Activated naive CD4-positive, alpha-beta T cell treated with anti-CD3 and anti-CD28 coated beads, Interleukin-2, amount 10 ng/mL, durations not matched to agents 7 days and 5 days (primary cell): ENCODE results near the gene NEU4.
"Not testable (repeated sequence)": the region's sequence is repeated elsewhere in the genome, so short reads cannot be mapped to it uniquely, and the experiment has no call there.

Experiments used
- CTCF ChIA-PET: fragments of 350-600 bp; sonication (Branson Sonifier 250); formaldehyde crosslinking; loops from one replicate; lab custom pipeline; 2021; ENCODE audit warnings: antibody characterized with exemption; lab: Charles Lee
- DNase-seq: peaks from one replicate; pipeline ENCODE4 v3.0.0-alpha.2; 2020
- H3K27ac Mint-ChIP-seq: one replicate; pipeline ENCODE4 v1.8.0; 2021; ENCODE audit warnings: mild to moderate bottlenecking, moderate library complexity, mixed read lengths
- H3K27me3 Mint-ChIP-seq: one replicate; pipeline ENCODE4 v1.8.0; 2021; ENCODE audit warnings: mild to moderate bottlenecking, mixed read lengths
- H3K36me3 Mint-ChIP-seq: one replicate; pipeline ENCODE4 v1.8.0; 2021; ENCODE audit warnings: mixed read lengths
- H3K4me1 Mint-ChIP-seq: one replicate; pipeline ENCODE4 v1.8.0; 2021; ENCODE audit warnings: mixed read lengths
- H3K4me3 Mint-ChIP-seq: one replicate; pipeline ENCODE4 v1.8.0; 2021; ENCODE audit warnings: mild to moderate bottlenecking, moderate library complexity, mixed read lengths
- H3K9me3 Mint-ChIP-seq: one replicate; pipeline ENCODE4 v1.8.0; 2021; ENCODE audit warnings: mixed read lengths

Gene NEU4

GRCh38 chr2:241800198-241800903 is 8.6 kb upstream of the NEU4 start:
- H3K9me3 Mint-ChIP-seq, DNase-seq, H3K27ac Mint-ChIP-seq, H3K36me3 Mint-ChIP-seq, CTCF ChIA-PET, H3K4me3 Mint-ChIP-seq, H3K4me1 Mint-ChIP-seq: not testable (repeated sequence)
- H3K27me3 Mint-ChIP-seq: peaks cover 39% of the 10 kb centered on the region

DNA sequence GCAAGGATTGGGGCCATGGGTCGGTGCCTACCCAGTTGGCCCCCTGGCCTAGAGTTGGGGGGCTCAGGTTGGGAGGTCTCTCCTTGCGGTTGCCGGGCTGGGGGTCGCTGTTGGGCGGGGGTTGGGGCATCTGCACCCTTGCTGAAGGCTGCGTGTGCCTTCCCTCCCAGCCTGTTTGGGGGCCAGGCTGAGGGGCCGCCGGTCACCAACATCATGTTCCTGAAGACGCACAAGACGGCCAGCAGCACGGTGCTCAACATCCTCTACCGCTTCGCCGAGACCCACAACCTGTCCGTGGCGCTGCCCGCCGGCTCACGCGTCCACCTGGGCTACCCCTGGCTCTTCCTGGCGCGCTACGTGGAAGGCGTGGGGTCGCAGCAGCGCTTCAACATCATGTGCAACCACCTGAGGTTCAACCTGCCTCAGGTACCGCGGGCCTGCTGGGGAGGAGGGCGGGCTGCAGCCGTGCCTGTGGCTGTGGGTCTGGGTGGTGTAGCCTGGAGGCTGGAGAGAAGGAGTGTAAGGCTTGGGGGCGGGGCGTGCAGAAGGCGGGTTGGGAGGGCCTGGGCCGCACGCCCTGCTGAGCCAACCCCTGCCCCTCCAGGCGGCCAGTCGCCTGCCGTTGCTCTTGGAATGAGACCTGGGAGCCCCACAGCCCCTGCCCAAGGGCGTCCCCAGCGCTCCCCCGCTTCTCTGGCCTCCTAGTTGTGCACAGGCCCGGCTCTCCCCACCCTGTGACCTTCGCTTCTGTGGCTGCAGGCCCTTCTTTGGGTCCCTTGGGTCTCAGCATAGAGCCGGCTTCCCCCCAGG is 7.2 kb upstream of the NEU4 start:
- DNase-seq: no peak
- H3K9me3 Mint-ChIP-seq: no peaks in the 10 kb centered on the region
- H3K27ac Mint-ChIP-seq: no peak overlapping the region
- H3K36me3 Mint-ChIP-seq: no peaks in the 10 kb centered on the region
- CTCF ChIA-PET: no interaction called here
- no peak overlapping the region for H3K4me3 Mint-ChIP-seq
- peaks cover 39% of the 10 kb centered on the region for H3K27me3 Mint-ChIP-seq
- H3K4me1 Mint-ChIP-seq: peaks cover 9% of the 10 kb centered on the region

DNA sequence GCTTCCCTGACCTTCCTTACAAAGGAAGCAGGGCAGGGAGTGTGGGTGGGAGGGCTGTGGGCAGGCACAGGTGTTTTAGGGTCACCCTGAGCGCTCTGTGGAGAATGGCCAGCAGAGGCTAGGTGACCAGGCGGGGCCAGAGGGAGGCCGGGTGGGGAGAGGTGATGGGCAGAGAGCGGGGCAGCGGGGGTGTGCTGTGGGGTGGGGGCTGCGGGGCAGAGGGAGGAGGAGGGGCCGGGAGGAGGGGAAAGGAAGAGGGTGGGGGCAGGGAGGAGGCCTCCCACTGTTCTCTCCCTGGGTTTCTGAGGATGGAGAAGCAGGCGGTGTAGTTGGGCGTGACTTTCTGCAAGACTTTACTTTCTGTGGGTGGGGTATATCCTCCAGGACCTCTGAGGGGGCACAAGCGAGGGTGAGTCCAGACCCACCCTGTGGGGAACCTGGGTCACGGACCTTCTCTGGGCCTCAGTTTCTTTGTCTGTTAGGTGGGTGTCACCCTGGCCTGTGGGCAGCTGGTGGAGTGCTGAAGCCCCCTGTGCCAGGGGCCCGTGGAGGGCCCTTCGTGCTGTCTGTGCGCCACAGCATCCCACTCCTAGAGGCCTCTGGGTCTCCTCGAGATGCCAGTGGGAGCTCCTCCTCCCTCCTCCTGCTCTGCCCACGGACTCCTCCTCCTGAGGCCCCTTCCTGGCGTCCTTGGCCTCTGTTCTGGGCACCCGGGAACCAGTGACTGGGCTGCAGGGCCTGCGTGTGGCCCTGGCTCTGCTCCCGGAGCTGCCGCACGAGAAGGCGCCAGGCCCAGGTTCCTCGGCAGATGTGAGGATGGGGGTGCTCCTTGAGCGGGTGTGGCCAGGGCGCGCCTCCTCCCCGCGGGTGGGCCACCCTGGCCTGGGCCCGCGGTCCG is 6.3 kb upstream of the NEU4 start:
- Mint-ChIP-seq H3K36me3 (no peaks in the 10 kb centered on the region), H3K9me3 (no peaks in the 10 kb centered on the region), H3K4me3 (no peak overlapping the region), H3K27me3 (peaks cover 39% of the 10 kb centered on the region), H3K27ac (no peak overlapping the region), H3K4me1 (peaks cover 9% of the 10 kb centered on the region)
- no peak for DNase-seq
- CTCF ChIA-PET: no interaction called here

DNA sequence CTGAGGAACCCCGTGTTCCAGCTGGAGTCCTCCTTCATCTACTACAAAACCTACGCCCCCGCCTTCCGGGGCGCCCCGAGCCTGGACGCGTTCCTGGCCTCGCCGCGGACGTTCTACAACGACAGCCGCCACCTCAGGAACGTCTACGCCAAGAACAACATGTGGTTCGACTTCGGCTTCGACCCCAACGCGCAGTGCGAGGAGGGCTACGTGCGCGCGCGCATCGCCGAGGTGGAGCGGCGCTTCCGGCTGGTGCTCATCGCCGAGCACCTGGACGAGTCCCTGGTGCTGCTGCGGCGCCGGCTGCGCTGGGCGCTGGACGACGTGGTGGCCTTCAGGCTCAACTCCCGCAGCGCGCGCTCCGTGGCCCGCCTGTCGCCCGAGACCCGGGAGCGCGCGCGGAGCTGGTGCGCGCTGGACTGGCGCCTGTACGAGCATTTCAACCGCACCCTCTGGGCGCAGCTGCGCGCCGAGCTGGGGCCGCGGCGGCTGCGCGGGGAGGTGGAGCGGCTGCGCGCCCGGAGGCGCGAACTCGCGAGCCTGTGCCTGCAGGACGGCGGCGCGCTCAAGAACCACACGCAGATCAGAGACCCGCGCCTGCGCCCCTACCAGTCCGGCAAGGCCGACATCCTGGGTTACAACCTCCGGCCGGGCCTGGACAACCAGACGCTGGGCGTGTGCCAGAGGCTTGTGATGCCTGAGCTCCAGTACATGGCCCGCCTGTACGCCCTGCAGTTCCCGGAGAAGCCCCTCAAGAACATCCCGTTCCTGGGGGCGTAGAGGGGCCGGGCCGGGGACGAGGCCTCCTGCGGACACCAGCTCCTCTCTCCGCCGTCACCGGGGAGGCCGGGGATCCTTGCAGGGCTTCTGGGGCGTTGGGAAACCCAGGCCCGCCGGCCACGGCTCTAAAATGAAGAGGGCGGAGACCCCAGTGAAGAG is 5.3 kb upstream of the NEU4 start:
- H3K27me3 Mint-ChIP-seq: peaks cover 39% of the 10 kb centered on the region
- H3K36me3 Mint-ChIP-seq: no peaks in the 10 kb centered on the region
- no peak overlapping the region for H3K27ac Mint-ChIP-seq
- peaks cover 9% of the 10 kb centered on the region for H3K4me1 Mint-ChIP-seq
- CTCF ChIA-PET: interaction anchor here (0.9 to 1.8 kb wide), 5 partner anchors 10 to 102 kb away, joined by 3 to 4 read pairs (median 3); partner anchors contain the start of genes D2HGDH and ING5
- no peaks in the 10 kb centered on the region for H3K9me3 Mint-ChIP-seq
- peak; percentile 59 for DNase-seq
- H3K4me3 Mint-ChIP-seq: peak overlapping the region; percentile 52

DNA sequence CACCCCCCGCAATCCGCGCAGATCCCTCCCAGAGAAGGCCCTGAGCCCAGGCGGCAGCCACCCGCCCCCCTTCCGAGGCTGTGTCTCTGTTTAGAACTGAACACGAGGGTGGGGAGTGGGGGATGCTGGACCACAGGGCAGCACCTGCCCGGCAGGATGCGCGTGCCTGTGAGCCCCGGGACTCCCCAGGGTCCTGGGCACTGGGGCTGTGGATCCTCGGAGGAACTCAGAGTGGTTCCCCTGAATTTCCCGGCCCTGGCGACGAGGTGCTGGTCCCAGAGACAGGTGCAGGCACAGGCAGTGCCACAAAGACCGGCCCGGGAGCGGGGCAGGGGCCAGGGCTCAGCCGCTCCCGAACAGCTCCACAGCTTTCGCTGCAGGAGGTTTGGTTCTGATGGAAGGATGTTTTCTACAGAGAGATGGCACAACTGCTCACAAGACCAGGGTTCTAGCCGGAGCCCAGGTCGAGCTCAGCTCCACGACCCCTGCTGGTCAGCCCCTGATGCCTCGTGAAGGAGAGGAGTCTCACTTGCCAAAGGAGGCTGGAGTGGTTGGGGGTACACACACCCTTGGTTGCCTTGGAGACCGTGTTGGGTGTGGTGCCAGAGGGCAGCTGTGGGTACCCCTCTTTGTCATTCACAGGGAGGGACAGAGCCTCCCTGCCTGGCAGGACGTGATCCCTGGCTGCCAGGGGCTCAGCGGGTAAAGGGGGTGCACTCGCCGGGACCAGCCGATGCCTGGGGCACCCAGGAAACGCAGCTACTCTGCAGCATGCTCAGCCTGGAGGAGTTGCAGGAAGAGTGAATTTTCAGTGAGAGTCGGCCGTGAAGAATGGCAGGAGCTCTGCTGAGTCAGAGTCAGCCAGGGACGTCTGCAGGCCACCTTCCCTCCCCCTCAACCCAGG is 4.4 kb upstream of the NEU4 start:
- no peak for DNase-seq
- Mint-ChIP-seq H3K27me3 (peaks cover 47% of the 10 kb centered on the region), H3K4me3 (peak overlapping the region; percentile 43), H3K4me1 (peaks cover 9% of the 10 kb centered on the region), H3K36me3 (no peaks in the 10 kb centered on the region), H3K27ac (no peak overlapping the region), H3K9me3 (no peaks in the 10 kb centered on the region)
- CTCF ChIA-PET: interaction anchor here (0.9 to 1.8 kb wide), 6 partner anchors 22 to 106 kb away, joined by 3 to 4 read pairs (median 3); partner anchors contain the start of genes D2HGDH and ING5

DNA sequence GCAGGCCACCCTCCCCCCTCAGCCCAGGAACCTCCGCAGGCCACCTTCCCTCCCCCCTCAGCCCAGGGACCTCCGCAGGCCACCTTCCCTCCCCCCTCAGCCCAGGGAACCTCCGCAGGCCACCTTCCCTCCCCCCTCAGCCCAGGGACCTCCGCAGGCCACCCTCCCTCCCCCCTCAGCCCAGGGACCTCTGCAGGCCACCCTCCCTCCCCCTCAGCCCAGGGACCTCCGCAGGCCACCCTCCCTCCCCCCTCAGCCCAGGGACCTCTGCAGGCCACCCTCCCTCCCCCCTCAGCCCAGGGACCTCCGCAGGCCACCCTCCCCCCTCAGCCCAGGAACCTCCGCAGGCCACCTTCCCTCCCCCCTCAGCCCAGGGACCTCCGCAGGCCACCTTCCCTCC is 2.8 kb upstream of the NEU4 start:
- H3K4me3 Mint-ChIP-seq, H3K27ac Mint-ChIP-seq, H3K9me3 Mint-ChIP-seq, DNase-seq, H3K4me1 Mint-ChIP-seq, H3K36me3 Mint-ChIP-seq, CTCF ChIA-PET: not testable (repeated sequence)
- H3K27me3 Mint-ChIP-seq: peaks cover 45% of the 10 kb centered on the region

GRCh38 chr2:241808051-241808720 is 807 bp upstream of the NEU4 start:
- no peaks in the 10 kb centered on the region for H3K36me3 Mint-ChIP-seq
- CTCF ChIA-PET: no interaction called here
- H3K4me1 Mint-ChIP-seq: peaks cover 9% of the 10 kb centered on the region
- no peak overlapping the region for H3K4me3 Mint-ChIP-seq
- no peak for DNase-seq
- H3K27ac Mint-ChIP-seq: no peak overlapping the region
- H3K9me3 Mint-ChIP-seq: no peaks in the 10 kb centered on the region
- H3K27me3 Mint-ChIP-seq: peaks cover 29% of the 10 kb centered on the region

- no peak for DNase-seq
- peaks cover 15% of the 10 kb centered on the region for H3K27me3 Mint-ChIP-seq
- H3K4me1 Mint-ChIP-seq: peaks cover 4% of the 10 kb centered on the region
- no peaks in the 10 kb centered on the region for H3K36me3 Mint-ChIP-seq
- H3K27ac Mint-ChIP-seq: no peak overlapping the region
- CTCF ChIA-PET: no interaction called here
- no peak overlapping the region for H3K4me3 Mint-ChIP-seq
- H3K9me3 Mint-ChIP-seq: no peaks in the 10 kb centered on the region
Observed at GRCh38 chr2:241809383-241810306, 652 bp downstream of the NEU4 start.

- Mint-ChIP-seq H3K4me1 (no peaks in the 10 kb centered on the region), H3K27me3 (peaks cover 10% of the 10 kb centered on the region), H3K9me3 (no peaks in the 10 kb centered on the region), H3K36me3 (no peaks in the 10 kb centered on the region), H3K4me3 (no peak overlapping the region), H3K27ac (no peak overlapping the region)
- CTCF ChIA-PET: no interaction called here
- DNase-seq: no peak
Observed at GRCh38 chr2:241810307-241811200, 1.6 kb downstream of the NEU4 start.

DNA sequence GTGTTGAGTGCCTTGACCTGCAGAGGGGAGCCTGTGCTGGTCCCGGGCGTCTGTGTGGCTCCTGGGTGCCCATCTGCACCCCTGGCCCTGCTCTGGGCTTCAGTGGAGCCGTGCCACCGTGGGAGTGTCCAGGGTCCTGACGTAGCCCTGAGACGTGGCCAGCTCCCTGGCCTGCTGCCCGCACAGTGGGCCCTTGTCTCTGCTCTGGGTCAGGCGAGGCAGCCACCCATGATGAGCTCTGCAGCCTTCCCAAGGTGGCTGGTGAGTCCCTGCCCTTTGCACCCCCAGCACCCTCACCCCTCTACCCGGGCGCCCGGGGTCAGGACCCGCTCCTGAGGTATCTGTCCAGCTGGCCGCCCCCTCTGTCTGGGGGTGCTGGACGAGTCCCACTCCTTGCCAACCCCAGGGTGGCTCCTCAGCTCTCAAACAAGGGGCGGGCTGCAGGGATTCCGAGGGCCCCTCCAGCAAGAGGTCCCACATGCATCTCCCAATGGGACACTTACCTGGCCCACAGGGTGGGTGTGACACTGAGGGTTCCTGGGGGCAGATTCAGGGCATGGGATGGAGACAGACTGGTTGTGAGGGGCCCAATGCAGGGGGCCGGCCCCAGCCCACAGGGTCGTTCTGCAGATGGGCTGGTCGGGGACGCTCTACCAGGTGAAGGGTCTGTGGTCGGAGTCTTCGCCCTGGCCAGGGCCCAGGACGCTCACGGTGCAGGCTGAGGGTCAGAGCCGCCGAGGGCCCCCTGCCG is 2.4 kb downstream of the NEU4 start:
- no peak overlapping the region for H3K4me3 Mint-ChIP-seq
- peaks cover 10% of the 10 kb centered on the region for H3K27me3 Mint-ChIP-seq
- no peaks in the 10 kb centered on the region for H3K9me3 Mint-ChIP-seq

More for the DNA sequence above, 2.4 kb downstream of the NEU4 start:
- Mint-ChIP-seq H3K36me3 (no peaks in the 10 kb centered on the region), H3K27ac (no peak overlapping the region), H3K4me1 (no peaks in the 10 kb centered on the region)
- CTCF ChIA-PET: no interaction called here
- DNase-seq: no peak
